Parathyroid adenoma (tissue), 2 donors: ENCODE results near the gene WBP11.

Source experiments
- H2AFZ ChIP-seq: fragments of 300-600 bp; sonication (generic); one replicate; pipeline ENCODE4 v1.7.0; 2017; ENCODE audit warnings: antibody characterized with exemption, mild to moderate bottlenecking
- H3K27ac ChIP-seq: fragments of 300-600 bp; sonication (generic); one replicate; pipeline ENCODE4 v1.7.0; 2017
- H3K27me3 ChIP-seq: fragments of 300-600 bp; sonication (generic); one replicate; pipeline ENCODE4 v1.7.0; 2017; ENCODE audit warnings: low read length; ENCODE audit not compliant: control insufficient read depth, insufficient read depth
- H3K36me3 ChIP-seq: fragments of 300-600 bp; sonication (generic); one replicate; pipeline ENCODE4 v1.7.0; 2017; ENCODE audit warnings: low read length; ENCODE audit not compliant: control insufficient read depth, insufficient read depth
- H3K4me1 ChIP-seq: fragments of 300-600 bp; sonication (generic); one replicate; pipeline ENCODE4 v1.7.0; 2017; ENCODE audit warnings: control low read depth
- H3K4me2 ChIP-seq: fragments of 300-600 bp; sonication (generic); one replicate; pipeline ENCODE4 v1.7.0; 2017; ENCODE audit warnings: low read length
- H3K4me3 ChIP-seq: fragments of 300-600 bp; sonication (generic); one replicate; pipeline ENCODE4 v1.7.0; 2017; ENCODE audit warnings: low read depth, low read length
- H3K79me2 ChIP-seq: fragments of 300-600 bp; sonication (generic); one replicate; pipeline ENCODE4 v1.7.0; 2017; ENCODE audit warnings: control low read depth
- H3K9ac ChIP-seq: fragments of 300-600 bp; sonication (generic); one replicate; pipeline ENCODE4 v1.7.0; 2017; ENCODE audit warnings: mild to moderate bottlenecking
- H3K9me3 ChIP-seq: fragments of 300-600 bp; sonication (generic); one replicate; pipeline ENCODE4 v1.7.0; 2017; ENCODE audit warnings: low read length; ENCODE audit not compliant: control insufficient read depth
- CTCF ChIP-seq: fragments of 300-600 bp; sonication (generic); IDR thresholded peaks from one replicate; pipeline ENCODE4 v1.7.0; 2017; ENCODE audit warnings: antibody characterized with exemption, mild to moderate bottlenecking
- donor health status: primary hyperparathyroidism.

Gene WBP11

GRCh38 chr12:14795028-14795448 is 8.2 kb downstream of the WBP11 start:
- TF ChIP-seq CTCF: no peak
- peaks cover 5% of the 10 kb centered on the region for H3K79me2 ChIP-seq
- no peaks in the 10 kb centered on the region for H3K36me3 ChIP-seq
- no peaks in the 10 kb centered on the region for H3K9me3 ChIP-seq
- no peak overlapping the region for H2AFZ ChIP-seq
- H3K27ac ChIP-seq: no peak overlapping the region
- H3K4me3 ChIP-seq: no peak overlapping the region
- H3K9ac ChIP-seq: no peak overlapping the region
- no peaks in the 10 kb centered on the region for H3K27me3 ChIP-seq
- H3K4me1 ChIP-seq: no peaks in the 10 kb centered on the region
- H3K4me2 ChIP-seq: no peak overlapping the region

GRCh38 chr12:14785568-14785967 is 17.7 kb downstream of the WBP11 start:
- TF ChIP-seq CTCF: no peak
- no peaks in the 10 kb centered on the region for H3K4me1 ChIP-seq
- no peak overlapping the region for H3K9ac ChIP-seq
- H3K4me3 ChIP-seq: no peak overlapping the region
- no peaks in the 10 kb centered on the region for H3K9me3 ChIP-seq
- H3K36me3 ChIP-seq: no peaks in the 10 kb centered on the region
- no peaks in the 10 kb centered on the region for H3K79me2 ChIP-seq
- no peaks in the 10 kb centered on the region for H3K27me3 ChIP-seq
- no peak overlapping the region for H2AFZ ChIP-seq
- H3K27ac ChIP-seq: no peak overlapping the region
- no peak overlapping the region for H3K4me2 ChIP-seq

GRCh38 chr12:14784471-14784870 is 18.8 kb downstream of the WBP11 start:
- no peaks in the 10 kb centered on the region for H3K79me2 ChIP-seq
- no peak for TF ChIP-seq CTCF
- H3K27ac ChIP-seq: no peak overlapping the region
- no peak overlapping the region for H2AFZ ChIP-seq
- H3K9ac ChIP-seq: no peak overlapping the region
- H3K36me3 ChIP-seq: no peaks in the 10 kb centered on the region
- H3K4me1 ChIP-seq: no peaks in the 10 kb centered on the region
- H3K4me2 ChIP-seq: no peak overlapping the region
- no peak overlapping the region for H3K4me3 ChIP-seq
- no peaks in the 10 kb centered on the region for H3K9me3 ChIP-seq
- H3K27me3 ChIP-seq: no peaks in the 10 kb centered on the region

- TF ChIP-seq CTCF: no peak
- no peak overlapping the region for H2AFZ ChIP-seq
- H3K9me3 ChIP-seq: no peaks in the 10 kb centered on the region
- H3K4me2 ChIP-seq: no peak overlapping the region
- no peak overlapping the region for H3K9ac ChIP-seq
- no peaks in the 10 kb centered on the region for H3K4me1 ChIP-seq
- no peaks in the 10 kb centered on the region for H3K27me3 ChIP-seq
- H3K36me3 ChIP-seq: no peaks in the 10 kb centered on the region
- no peak overlapping the region for H3K27ac ChIP-seq
- H3K79me2 ChIP-seq: no peaks in the 10 kb centered on the region
- H3K4me3 ChIP-seq: no peak overlapping the region
Observed at GRCh38 chr12:14782756-14783155, 20.5 kb downstream of the WBP11 start.

- Histone ChIP-seq H3K79me2 (no peaks in the 10 kb centered on the region), H3K9ac (no peak overlapping the region), H3K4me3 (no peak overlapping the region), H3K4me1 (peaks cover under 1% of the 10 kb centered on the region), H3K36me3 (no peaks in the 10 kb centered on the region), H2AFZ (no peak overlapping the region), H3K9me3 (no peaks in the 10 kb centered on the region), H3K27ac (no peak overlapping the region), H3K27me3 (no peaks in the 10 kb centered on the region), H3K4me2 (no peak overlapping the region)
- no peak for TF ChIP-seq CTCF
Observed at GRCh38 chr12:14781563-14781962, 21.7 kb downstream of the WBP11 start.
